Astrocyte (in vitro differentiated cells and primary cell): ENCODE results near the gene RUFY2.

Experiments used
- EZH2 ChIP-seq: IDR thresholded peaks from 2 replicates; pipeline ENCODE4 v1.6.1; 2012; ENCODE audit warnings: mild to moderate bottlenecking, low read length, inconsistent platforms; ENCODE audit not compliant: insufficient read depth
- TF ChIP-seq, protein P1 (sequence below): IDR thresholded peaks from 2 replicates; pipeline ENCODE4 v1.5.1; 2011; ENCODE audit warnings: low read depth, mild to moderate bottlenecking, inconsistent platforms, low read length, moderate library complexity; ENCODE audit not compliant: insufficient read depth

DNA sequence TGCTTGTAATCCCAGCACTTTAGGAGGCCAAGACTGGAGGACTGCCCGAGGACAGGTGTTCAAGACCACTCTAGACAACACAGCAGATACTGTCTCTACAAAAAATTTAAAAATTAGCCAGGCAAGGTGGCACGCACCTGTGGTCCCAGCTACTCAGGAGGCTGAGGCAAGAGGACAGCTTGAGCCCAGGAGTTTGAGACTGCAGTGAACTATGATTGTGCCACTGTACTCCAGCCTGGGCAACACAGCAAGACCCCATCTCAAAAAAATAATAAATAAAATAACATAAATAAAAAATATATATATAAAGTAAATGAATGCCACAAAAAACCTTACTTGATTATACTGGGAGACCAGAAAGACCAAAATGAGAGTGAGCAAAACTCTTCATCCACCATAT, 53.5 kb downstream of the RUFY2 start:
- TF ChIP-seq, protein P1, sequence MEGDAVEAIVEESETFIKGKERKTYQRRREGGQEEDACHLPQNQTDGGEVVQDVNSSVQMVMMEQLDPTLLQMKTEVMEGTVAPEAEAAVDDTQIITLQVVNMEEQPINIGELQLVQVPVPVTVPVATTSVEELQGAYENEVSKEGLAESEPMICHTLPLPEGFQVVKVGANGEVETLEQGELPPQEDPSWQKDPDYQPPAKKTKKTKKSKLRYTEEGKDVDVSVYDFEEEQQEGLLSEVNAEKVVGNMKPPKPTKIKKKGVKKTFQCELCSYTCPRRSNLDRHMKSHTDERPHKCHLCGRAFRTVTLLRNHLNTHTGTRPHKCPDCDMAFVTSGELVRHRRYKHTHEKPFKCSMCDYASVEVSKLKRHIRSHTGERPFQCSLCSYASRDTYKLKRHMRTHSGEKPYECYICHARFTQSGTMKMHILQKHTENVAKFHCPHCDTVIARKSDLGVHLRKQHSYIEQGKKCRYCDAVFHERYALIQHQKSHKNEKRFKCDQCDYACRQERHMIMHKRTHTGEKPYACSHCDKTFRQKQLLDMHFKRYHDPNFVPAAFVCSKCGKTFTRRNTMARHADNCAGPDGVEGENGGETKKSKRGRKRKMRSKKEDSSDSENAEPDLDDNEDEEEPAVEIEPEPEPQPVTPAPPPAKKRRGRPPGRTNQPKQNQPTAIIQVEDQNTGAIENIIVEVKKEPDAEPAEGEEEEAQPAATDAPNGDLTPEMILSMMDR, result no peak
- TF ChIP-seq EZH2, result no peak
